Activated B cell treated with CpG ODN at 0.5 μM for 24 hours (primary cell): ENCODE data around the gene MYL9. TPM values are rescaled to one million over a fixed set of nuclear protein-coding genes. Genes with fewer than 3 reads are reported as not detected.

Source experiments
- ATAC-seq: fragments of 200-7000 bp; cut with Tn5 transposase; one replicate; pipeline ENCODE4 v1.10.0; 2021; ENCODE audit warnings: low read depth, mild to moderate bottlenecking, moderate library complexity
- CTCF ChIA-PET: fragments of 350-600 bp; sonication (Branson Sonifier 250); formaldehyde crosslinking; loops from one replicate; lab custom pipeline; 2021; ENCODE audit warnings: antibody characterized with exemption; lab: Charles Lee
- POLR2A ChIA-PET: fragments of 350-600 bp; sonication (Branson Sonifier 250); formaldehyde crosslinking; loops from one replicate; lab custom pipeline; 2021; ENCODE audit warnings: antibody characterized with exemption; lab: Charles Lee
- DNase-seq: peaks from one replicate; pipeline ENCODE4 v3.0.0; 2022
- H3K27ac Mint-ChIP-seq: one replicate; pipeline ENCODE4 v1.8.0; 2020; ENCODE audit warnings: mixed read lengths
- H3K27me3 Mint-ChIP-seq: one replicate; pipeline ENCODE4 v1.8.0; 2021; ENCODE audit warnings: mixed read lengths
- H3K36me3 Mint-ChIP-seq: one replicate; pipeline ENCODE4 v1.8.0; 2021; ENCODE audit warnings: low read depth, mixed read lengths
- H3K4me1 Mint-ChIP-seq: one replicate; pipeline ENCODE4 v1.8.0; 2021; ENCODE audit warnings: mixed read lengths
- H3K4me3 Mint-ChIP-seq: one replicate; pipeline ENCODE4 v1.8.0; 2020; ENCODE audit warnings: mild to moderate bottlenecking, mixed read lengths
- H3K9me3 Mint-ChIP-seq: one replicate; pipeline ENCODE4 v1.8.0; 2020; ENCODE audit warnings: mixed read lengths
- intact Hi-C: fragments of 100-400 bp; cut with micrococcal nuclease; formaldehyde crosslinking; loops from one replicate; pipeline ENCODE4 v1.15.1; 2024
- total RNA-seq: library from RNA; stranded (reverse); gene quantifications from 2 replicates; pipeline ENCODE4 v1.2.3, GENCODE V29; 2022
- TF ChIP-seq, protein P1 (sequence below): fragments of 200-600 bp; IDR thresholded peaks from one replicate; pipeline ENCODE4 v1.8.0; 2022; ENCODE audit warnings: antibody characterized with exemption, mild to moderate bottlenecking

The MYL9 gene
- total RNA-seq, 1 donor from 2014 or later: 5.4 TPM

DNA sequence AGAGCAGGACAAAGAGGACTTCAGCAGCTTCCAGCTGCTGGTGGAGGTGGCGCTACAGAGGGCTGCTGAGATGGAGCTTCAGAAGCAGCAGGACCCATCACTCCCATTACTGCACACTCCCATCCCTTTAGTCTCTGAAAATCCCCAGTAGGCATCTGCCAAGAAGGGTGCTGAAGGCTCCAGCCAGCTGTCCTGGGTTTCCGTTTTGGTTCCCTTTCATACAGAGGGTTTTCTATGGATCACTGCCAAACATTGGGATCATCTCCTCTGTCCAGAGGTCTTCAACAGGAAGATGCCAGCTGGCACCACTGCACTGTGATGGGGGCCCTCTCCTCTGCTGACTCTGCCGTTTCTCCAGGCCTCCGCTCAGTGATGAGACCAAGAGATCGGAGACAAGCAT lies 50.0 kb downstream of the MYL9 start:
- H3K9me3 Mint-ChIP-seq: no peaks in the 10 kb centered on the region
- peak overlapping the region; percentile 53 for H3K27ac Mint-ChIP-seq
- ChIA-PET CTCF (interaction anchor here (1.9 kb wide), 1 partner anchor 14 kb away, joined by 5 read pairs; the partner anchor contains the start of gene RAB5IF), POLR2A (interaction anchor here (6.8 to 8.6 kb wide), 2 partner anchors 14 to 17 kb away, joined by 66 to 358 read pairs; partner anchors contain the start of genes RAB5IF and TGIF2)
- no peaks in the 10 kb centered on the region for H3K27me3 Mint-ChIP-seq
- no peak for ATAC-seq
- intact Hi-C loops: no loop called here
- TF ChIP-seq, protein P1, sequence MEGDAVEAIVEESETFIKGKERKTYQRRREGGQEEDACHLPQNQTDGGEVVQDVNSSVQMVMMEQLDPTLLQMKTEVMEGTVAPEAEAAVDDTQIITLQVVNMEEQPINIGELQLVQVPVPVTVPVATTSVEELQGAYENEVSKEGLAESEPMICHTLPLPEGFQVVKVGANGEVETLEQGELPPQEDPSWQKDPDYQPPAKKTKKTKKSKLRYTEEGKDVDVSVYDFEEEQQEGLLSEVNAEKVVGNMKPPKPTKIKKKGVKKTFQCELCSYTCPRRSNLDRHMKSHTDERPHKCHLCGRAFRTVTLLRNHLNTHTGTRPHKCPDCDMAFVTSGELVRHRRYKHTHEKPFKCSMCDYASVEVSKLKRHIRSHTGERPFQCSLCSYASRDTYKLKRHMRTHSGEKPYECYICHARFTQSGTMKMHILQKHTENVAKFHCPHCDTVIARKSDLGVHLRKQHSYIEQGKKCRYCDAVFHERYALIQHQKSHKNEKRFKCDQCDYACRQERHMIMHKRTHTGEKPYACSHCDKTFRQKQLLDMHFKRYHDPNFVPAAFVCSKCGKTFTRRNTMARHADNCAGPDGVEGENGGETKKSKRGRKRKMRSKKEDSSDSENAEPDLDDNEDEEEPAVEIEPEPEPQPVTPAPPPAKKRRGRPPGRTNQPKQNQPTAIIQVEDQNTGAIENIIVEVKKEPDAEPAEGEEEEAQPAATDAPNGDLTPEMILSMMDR: no peak
- DNase-seq: no peak
- H3K4me3 Mint-ChIP-seq: no peak overlapping the region
- H3K4me1 Mint-ChIP-seq: peaks cover 71% of the 10 kb centered on the region
- H3K36me3 Mint-ChIP-seq: peaks cover 56% of the 10 kb centered on the region

DNA sequence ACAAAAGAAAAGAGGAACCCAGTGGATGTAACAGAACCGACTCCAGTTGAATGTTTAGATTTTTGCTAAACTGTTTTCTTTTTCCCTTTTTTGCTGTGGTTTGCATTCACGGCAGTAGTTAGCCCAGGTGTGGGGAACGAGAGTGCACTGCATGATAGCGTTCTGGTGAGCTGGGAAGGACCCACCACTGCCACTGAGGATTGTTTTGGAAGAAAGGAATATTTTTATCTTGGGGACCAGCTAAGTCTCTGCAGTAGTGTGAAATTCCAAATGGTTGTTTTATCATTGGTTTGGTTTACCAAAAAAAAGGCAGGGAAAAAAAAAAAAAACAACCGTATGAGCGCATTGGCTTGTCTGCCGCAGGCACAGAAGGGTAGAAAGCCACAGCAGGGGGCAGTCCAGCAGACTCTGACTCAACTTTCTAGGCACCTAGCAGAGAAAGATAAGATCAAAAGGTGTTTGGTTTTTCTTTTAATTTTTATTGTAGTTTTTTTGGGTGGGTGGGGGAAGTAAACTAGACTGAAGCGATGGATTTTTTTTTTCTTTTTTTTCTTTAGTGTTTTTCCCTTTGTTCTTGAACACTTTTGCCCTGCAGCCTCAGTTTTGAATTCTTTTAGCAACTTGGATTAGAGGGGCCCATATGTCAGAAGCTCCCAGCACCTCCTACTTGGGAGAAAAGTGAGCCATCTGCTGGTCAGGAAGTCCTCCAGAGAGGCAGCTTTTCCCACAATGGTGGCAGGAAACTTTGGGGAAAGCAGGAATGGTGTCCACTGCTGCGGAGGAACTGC lies 50.7 kb downstream of the MYL9 start:
- intact Hi-C loops: no loop called here
- Mint-ChIP-seq H3K27ac (peak overlapping the region; percentile 53), H3K4me3 (no peak overlapping the region), H3K4me1 (peaks cover 70% of the 10 kb centered on the region), H3K9me3 (no peaks in the 10 kb centered on the region), H3K36me3 (peaks cover 49% of the 10 kb centered on the region), H3K27me3 (no peaks in the 10 kb centered on the region)
- DNase-seq: no peak
- CTCF ChIA-PET: interaction anchor here (1.9 kb wide), 1 partner anchor 13 kb away, joined by 5 read pairs; the partner anchor contains the start of gene RAB5IF
- POLR2A ChIA-PET: interaction anchor here (0.6 to 8.6 kb wide), 4 partner anchors 13 to 153 kb away, joined by 3 to 358 read pairs (median 35); partner anchors contain the start of genes RAB5IF and TGIF2
- ATAC-seq: no peak
- TF ChIP-seq, protein P1: no peak

DNA sequence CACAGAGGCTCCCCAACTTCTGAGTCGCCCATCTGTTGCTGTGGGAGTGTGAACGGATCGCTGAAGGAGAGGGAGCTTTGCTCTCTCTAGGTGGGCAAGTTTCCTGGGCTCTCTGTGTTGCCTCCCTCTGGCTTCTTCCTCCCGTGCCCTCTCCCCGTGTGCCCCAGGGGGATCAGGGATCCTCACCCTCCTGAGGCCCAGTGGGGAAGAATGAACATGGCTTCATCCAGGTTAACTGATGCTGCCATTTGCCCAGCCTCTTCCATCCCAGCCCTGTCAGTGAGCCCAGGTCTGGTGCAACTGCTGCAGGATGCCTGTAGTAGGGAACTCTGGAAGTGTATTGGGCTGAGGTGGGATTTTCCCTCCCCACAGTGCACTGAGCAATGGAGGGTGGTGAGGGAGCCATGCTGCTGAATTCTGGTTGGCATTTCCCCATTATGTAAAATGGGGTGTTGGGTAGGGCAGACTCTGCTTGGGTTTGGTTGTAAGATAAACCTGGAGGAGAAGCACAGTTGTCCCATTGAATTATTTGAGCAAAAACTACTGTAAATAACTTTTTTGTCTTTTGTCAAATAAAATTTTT lies 52.1 kb downstream of the MYL9 start:
- TF ChIP-seq, protein P1: no peak
- ATAC-seq: no peak
- Mint-ChIP-seq H3K9me3 (no peaks in the 10 kb centered on the region), H3K4me1 (peaks cover 65% of the 10 kb centered on the region), H3K27me3 (no peaks in the 10 kb centered on the region), H3K27ac (peak overlapping the region; percentile 98), H3K4me3 (peak overlapping the region; percentile 75), H3K36me3 (peaks cover 42% of the 10 kb centered on the region)
- ChIA-PET CTCF (interaction anchor here (0.9 to 2.8 kb wide), 5 partner anchors 11 to 36 kb away, joined by 3 to 47 read pairs (median 6); partner anchors contain the start of genes RAB5IF and TGIF2), POLR2A (interaction anchor here (0.5 to 7.7 kb wide), 11 partner anchors 8 to 257 kb away, joined by 3 to 358 read pairs (median 5); partner anchors contain the start of genes RAB5IF and TGIF2)
- intact Hi-C loops: no loop called here
- DNase-seq: no peak

DNA sequence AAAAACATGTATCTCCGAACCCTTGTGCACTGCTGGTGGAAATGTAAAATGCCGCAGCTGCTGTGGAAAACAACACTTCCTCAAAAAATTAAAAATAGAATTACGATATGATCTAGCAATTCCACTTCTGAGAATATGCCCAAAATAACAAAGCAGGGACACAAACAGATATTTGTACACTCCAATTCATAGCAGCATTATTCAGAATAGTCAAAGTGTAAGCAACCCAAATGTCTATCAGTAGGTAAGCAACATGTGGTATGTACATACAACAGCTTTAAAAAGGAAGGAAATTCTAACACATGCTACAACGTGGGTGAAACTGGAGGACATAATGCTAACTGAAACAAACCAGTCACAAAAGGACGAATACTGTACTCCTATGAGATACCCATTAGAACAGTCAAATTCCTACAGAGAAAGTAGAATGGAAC lies 58.6 kb downstream of the MYL9 start:
- H3K4me3 Mint-ChIP-seq: peak overlapping the region; percentile 50
- H3K4me1 Mint-ChIP-seq: peaks cover 64% of the 10 kb centered on the region
- H3K9me3 Mint-ChIP-seq: no peaks in the 10 kb centered on the region
- no peak for ATAC-seq
- intact Hi-C loops: loop anchor here (10.0 kb wide), 1 partner anchor 645 kb away; the partner anchor contains the start of gene SCAND1
- H3K27ac Mint-ChIP-seq: peak overlapping the region; percentile 84
- ChIA-PET CTCF (interaction anchor here (1.0 kb wide), 1 partner anchor 41 kb away, joined by 3 read pairs; no protein-coding TSS in a partner anchor), POLR2A (interaction anchor here (0.7 to 7.7 kb wide), 2 partner anchors 23 to 27 kb away, joined by 3 to 205 read pairs; partner anchors contain the start of gene TGIF2)
- TF ChIP-seq, protein P1: no peak
- H3K27me3 Mint-ChIP-seq: no peaks in the 10 kb centered on the region
- peaks cover 4% of the 10 kb centered on the region for H3K36me3 Mint-ChIP-seq
- no peak for DNase-seq

Other genes with a start within 250 kb of the MYL9 start
- gene DLGAP4, start 235.2 kb upstream of the MYL9 start, total RNA-seq: 36.4 and 38.7 TPM in 2 replicates
- 40.8 and 43.8 TPM in 2 replicates for gene TGIF2, start 32.1 kb downstream of the MYL9 start, total RNA-seq
- gene RAB5IF, start 64.3 kb downstream of the MYL9 start, total RNA-seq: 54.9 and 55.7 TPM in 2 replicates
- gene SLA2, start 104.7 kb downstream of the MYL9 start, total RNA-seq: 0.59 and 0.67 TPM in 2 replicates
- gene NDRG3, start 204.6 kb downstream of the MYL9 start, total RNA-seq: 20.8 and 21.4 TPM in 2 replicates
- gene DSN1, start 232.2 kb downstream of the MYL9 start, total RNA-seq: 11.2 and 14.0 TPM in 2 replicates